Osteocyte (in vitro differentiated cells): ENCODE data around the gene PHACTR4. TPM values are rescaled to one million over a fixed set of nuclear protein-coding genes. Genes with fewer than 3 reads are reported as not detected.

Source experiments
- DNase-seq: peaks from one replicate; pipeline ENCODE4 v3.0.0; 2021; ENCODE audit warnings: mixed read lengths; ENCODE audit not compliant: unreplicated experiment; ENCODE audit errors: extremely low spot score
- H3K27ac Mint-ChIP-seq: one replicate; pipeline ENCODE4 v1.8.0; 2021; ENCODE audit warnings: mild to moderate bottlenecking, mixed read lengths; ENCODE audit not compliant: unreplicated experiment
- H3K27me3 Mint-ChIP-seq: one replicate; pipeline ENCODE4 v1.8.0; 2021; ENCODE audit warnings: mixed read lengths; ENCODE audit not compliant: unreplicated experiment
- H3K36me3 Mint-ChIP-seq: one replicate; pipeline ENCODE4 v1.8.0; 2021; ENCODE audit warnings: mixed read lengths; ENCODE audit not compliant: unreplicated experiment
- H3K4me1 Mint-ChIP-seq: one replicate; pipeline ENCODE4 v1.8.0; 2021; ENCODE audit warnings: mixed read lengths; ENCODE audit not compliant: unreplicated experiment
- H3K4me3 Mint-ChIP-seq: one replicate; pipeline ENCODE4 v1.8.0; 2021; ENCODE audit warnings: mild to moderate bottlenecking, moderate library complexity, mixed read lengths; ENCODE audit not compliant: unreplicated experiment
- H3K9me3 Mint-ChIP-seq: one replicate; pipeline ENCODE4 v1.8.0; 2021; ENCODE audit warnings: mixed read lengths; ENCODE audit not compliant: unreplicated experiment
- CTCF ChIP-seq: fragments of 200-600 bp; sonication (generic); IDR thresholded peaks from 2 replicates; pipeline ENCODE4 v1.5.0; 2021; ENCODE audit warnings: antibody characterized with exemption, mild to moderate bottlenecking, moderate library complexity
- total RNA-seq: library from RNA; stranded (reverse); gene quantifications from 2 replicates; pipeline ENCODE4 v1.2.1, GENCODE V29; 2021

PHACTR4 gene
- total RNA-seq, 1 donor from 2014 or later = 56.0 TPM

GRCh38 chr1:28437264-28437923, 67.9 kb downstream of the PHACTR4 start:
- H3K4me3 Mint-ChIP-seq = peak overlapping the region; percentile 68
- peak overlapping the region; percentile 94 for H3K27ac Mint-ChIP-seq
- DNase-seq = no peak
- H3K27me3 Mint-ChIP-seq = no peaks in the 10 kb centered on the region
- H3K4me1 Mint-ChIP-seq = peaks cover 36% of the 10 kb centered on the region
- no peak for TF ChIP-seq CTCF
- no peaks in the 10 kb centered on the region for H3K9me3 Mint-ChIP-seq
- H3K36me3 Mint-ChIP-seq = no peaks in the 10 kb centered on the region

- Mint-ChIP-seq H3K36me3 (no peaks in the 10 kb centered on the region), H3K27me3 (no peaks in the 10 kb centered on the region), H3K9me3 (no peaks in the 10 kb centered on the region), H3K4me1 (peaks cover 38% of the 10 kb centered on the region), H3K4me3 (peak overlapping the region; percentile 68), H3K27ac (peak overlapping the region; percentile 94)
- no peak for TF ChIP-seq CTCF
- DNase-seq = peak; percentile 93
Observed at GRCh38 chr1:28437924-28438699, 68.6 kb downstream of the PHACTR4 start.

GRCh38 chr1:28439320-28439719, 69.8 kb downstream of the PHACTR4 start:
- H3K27me3 Mint-ChIP-seq = no peaks in the 10 kb centered on the region
- peaks cover 38% of the 10 kb centered on the region for H3K4me1 Mint-ChIP-seq
- H3K4me3 Mint-ChIP-seq = peak overlapping the region; percentile 51
- no peak for TF ChIP-seq CTCF
- H3K9me3 Mint-ChIP-seq = no peaks in the 10 kb centered on the region
- peak overlapping the region; percentile 78 for H3K27ac Mint-ChIP-seq
- no peak for DNase-seq
- H3K36me3 Mint-ChIP-seq = no peaks in the 10 kb centered on the region

GRCh38 chr1:28441674-28442073, 72.1 kb downstream of the PHACTR4 start:
- TF ChIP-seq CTCF = no peak
- H3K4me3 Mint-ChIP-seq = no peak overlapping the region
- H3K4me1 Mint-ChIP-seq = peaks cover 34% of the 10 kb centered on the region
- no peak overlapping the region for H3K27ac Mint-ChIP-seq
- H3K9me3 Mint-ChIP-seq = no peaks in the 10 kb centered on the region
- no peaks in the 10 kb centered on the region for H3K27me3 Mint-ChIP-seq
- H3K36me3 Mint-ChIP-seq = no peaks in the 10 kb centered on the region
- DNase-seq = no peak

- H3K36me3 Mint-ChIP-seq = no peaks in the 10 kb centered on the region
- H3K4me1 Mint-ChIP-seq = peaks cover 25% of the 10 kb centered on the region
- H3K9me3 Mint-ChIP-seq = no peaks in the 10 kb centered on the region
- DNase-seq = no peak
- H3K27ac Mint-ChIP-seq = no peak overlapping the region
- no peak for TF ChIP-seq CTCF
- no peak overlapping the region for H3K4me3 Mint-ChIP-seq
- H3K27me3 Mint-ChIP-seq = no peaks in the 10 kb centered on the region
Observed at GRCh38 chr1:28443550-28443949, 74.0 kb downstream of the PHACTR4 start.
